Progenitor cell of endocrine pancreas (in vitro differentiated cells): Measurements from ENCODE around the gene DNAJC1. TPM values are rescaled to one million over a fixed set of nuclear protein-coding genes. Genes with fewer than 3 reads are reported as not detected.
A peak's percentile ranks its signal among the peaks of the same experiment; 100 is the strongest.

ENCODE experiments used
- DNase-seq: peaks from one replicate; pipeline ENCODE4 v3.0.0; 2021; ENCODE audit warnings: low spot score; ENCODE audit not compliant: unreplicated experiment
- H3K27ac Mint-ChIP-seq: 2 replicates; pipeline ENCODE4 v1.8.0; 2021; ENCODE audit warnings: mild to moderate bottlenecking, moderate library complexity, mixed read lengths
- H3K27me3 Mint-ChIP-seq: 2 replicates; pipeline ENCODE4 v1.8.0; 2021; ENCODE audit warnings: mixed read lengths
- H3K36me3 Mint-ChIP-seq: 2 replicates; pipeline ENCODE4 v1.8.0; 2022; ENCODE audit warnings: mixed read lengths; ENCODE audit not compliant: insufficient read depth
- H3K4me1 Mint-ChIP-seq: 2 replicates; pipeline ENCODE4 v1.8.0; 2021; ENCODE audit warnings: low read depth, mixed read lengths
- H3K4me3 Mint-ChIP-seq: 2 replicates; pipeline ENCODE4 v1.8.0; 2021; ENCODE audit warnings: low read depth, mild to moderate bottlenecking, moderate library complexity, mixed read lengths
- H3K9me3 Mint-ChIP-seq: 2 replicates; pipeline ENCODE4 v1.8.0; 2021; ENCODE audit warnings: low read depth, mixed read lengths
- total RNA-seq: library from RNA; stranded (reverse); gene quantifications from 2 replicates; pipeline ENCODE4 v1.2.1, GENCODE V29; 2021
- TF ChIP-seq, protein P1 (sequence below): fragments of 200-600 bp; sonication (generic); IDR thresholded peaks from one replicate; pipeline ENCODE4 v1.5.0; 2021; ENCODE audit warnings: antibody characterized with exemption, mild to moderate bottlenecking; ENCODE audit not compliant: unreplicated experiment

The DNAJC1 gene
- total RNA-seq, 1 donor from 2014 or later, result 28.5 TPM

DNA sequence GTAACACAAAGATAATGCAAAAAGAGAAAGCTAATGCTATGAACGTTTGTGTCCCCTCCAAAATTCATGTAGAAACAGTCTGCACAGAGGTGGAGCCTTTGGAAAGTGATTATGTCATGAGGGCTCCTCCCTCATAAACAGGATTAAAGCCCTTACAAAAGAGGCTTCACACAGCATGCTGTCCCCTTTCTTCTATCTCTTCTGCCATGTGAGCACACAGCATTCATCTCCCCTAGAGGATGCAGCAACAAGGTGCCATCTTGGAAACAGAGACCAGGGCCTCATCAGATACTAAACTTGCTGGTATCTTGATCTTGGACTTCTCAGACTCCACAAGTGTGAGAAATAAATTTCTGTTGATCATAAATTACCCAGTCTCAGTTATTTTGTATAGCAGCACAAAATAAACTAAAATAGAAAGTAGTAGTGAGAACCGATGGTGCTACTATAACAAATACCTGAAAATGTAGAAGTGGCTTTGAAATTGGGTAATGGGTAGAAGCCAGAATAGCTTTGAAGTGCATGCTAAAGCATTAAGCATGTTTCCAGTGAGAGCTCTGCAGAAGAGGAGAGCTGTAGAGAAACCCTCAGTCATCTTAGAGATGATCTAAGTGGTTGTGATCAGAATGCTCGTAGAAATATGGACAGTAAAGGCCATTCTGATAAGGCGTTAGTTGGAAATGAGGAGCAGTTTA lies 108.7 kb downstream of the DNAJC1 start:
- no peaks in the 10 kb centered on the region for H3K4me1 Mint-ChIP-seq
- peaks cover 18% of the 10 kb centered on the region for H3K9me3 Mint-ChIP-seq
- H3K27me3 Mint-ChIP-seq, result no peaks in the 10 kb centered on the region
- TF ChIP-seq, protein P1, sequence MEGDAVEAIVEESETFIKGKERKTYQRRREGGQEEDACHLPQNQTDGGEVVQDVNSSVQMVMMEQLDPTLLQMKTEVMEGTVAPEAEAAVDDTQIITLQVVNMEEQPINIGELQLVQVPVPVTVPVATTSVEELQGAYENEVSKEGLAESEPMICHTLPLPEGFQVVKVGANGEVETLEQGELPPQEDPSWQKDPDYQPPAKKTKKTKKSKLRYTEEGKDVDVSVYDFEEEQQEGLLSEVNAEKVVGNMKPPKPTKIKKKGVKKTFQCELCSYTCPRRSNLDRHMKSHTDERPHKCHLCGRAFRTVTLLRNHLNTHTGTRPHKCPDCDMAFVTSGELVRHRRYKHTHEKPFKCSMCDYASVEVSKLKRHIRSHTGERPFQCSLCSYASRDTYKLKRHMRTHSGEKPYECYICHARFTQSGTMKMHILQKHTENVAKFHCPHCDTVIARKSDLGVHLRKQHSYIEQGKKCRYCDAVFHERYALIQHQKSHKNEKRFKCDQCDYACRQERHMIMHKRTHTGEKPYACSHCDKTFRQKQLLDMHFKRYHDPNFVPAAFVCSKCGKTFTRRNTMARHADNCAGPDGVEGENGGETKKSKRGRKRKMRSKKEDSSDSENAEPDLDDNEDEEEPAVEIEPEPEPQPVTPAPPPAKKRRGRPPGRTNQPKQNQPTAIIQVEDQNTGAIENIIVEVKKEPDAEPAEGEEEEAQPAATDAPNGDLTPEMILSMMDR, result no peak
- DNase-seq, result no peak
- H3K27ac Mint-ChIP-seq, result no peak overlapping the region
- no peak overlapping the region for H3K4me3 Mint-ChIP-seq
- peaks cover 19% of the 10 kb centered on the region for H3K36me3 Mint-ChIP-seq

DNA sequence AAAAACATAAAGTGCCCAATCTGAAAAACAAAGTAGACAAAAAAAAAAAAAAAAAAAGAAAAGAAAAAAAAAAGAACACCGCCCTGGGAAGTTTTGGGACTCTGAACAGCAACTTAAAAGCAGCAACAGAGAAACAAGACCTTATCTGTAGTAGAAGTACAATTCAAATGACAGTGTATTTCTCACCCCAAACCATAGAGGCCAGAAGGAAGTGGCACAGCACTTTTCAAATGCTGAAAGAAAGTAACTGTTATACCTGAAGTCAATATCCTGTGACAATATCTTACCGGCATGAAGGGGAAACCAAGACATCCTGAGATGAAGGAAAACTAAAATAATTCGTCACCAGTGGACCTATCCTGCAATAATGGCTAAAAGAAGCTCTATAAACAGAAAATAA lies 112.1 kb downstream of the DNAJC1 start:
- no peak overlapping the region for H3K27ac Mint-ChIP-seq
- peaks cover 36% of the 10 kb centered on the region for H3K9me3 Mint-ChIP-seq
- peaks cover 25% of the 10 kb centered on the region for H3K36me3 Mint-ChIP-seq
- DNase-seq, result no peak
- no peak overlapping the region for H3K4me3 Mint-ChIP-seq
- TF ChIP-seq, protein P1, result no peak
- H3K4me1 Mint-ChIP-seq, result no peaks in the 10 kb centered on the region
- no peaks in the 10 kb centered on the region for H3K27me3 Mint-ChIP-seq

DNA sequence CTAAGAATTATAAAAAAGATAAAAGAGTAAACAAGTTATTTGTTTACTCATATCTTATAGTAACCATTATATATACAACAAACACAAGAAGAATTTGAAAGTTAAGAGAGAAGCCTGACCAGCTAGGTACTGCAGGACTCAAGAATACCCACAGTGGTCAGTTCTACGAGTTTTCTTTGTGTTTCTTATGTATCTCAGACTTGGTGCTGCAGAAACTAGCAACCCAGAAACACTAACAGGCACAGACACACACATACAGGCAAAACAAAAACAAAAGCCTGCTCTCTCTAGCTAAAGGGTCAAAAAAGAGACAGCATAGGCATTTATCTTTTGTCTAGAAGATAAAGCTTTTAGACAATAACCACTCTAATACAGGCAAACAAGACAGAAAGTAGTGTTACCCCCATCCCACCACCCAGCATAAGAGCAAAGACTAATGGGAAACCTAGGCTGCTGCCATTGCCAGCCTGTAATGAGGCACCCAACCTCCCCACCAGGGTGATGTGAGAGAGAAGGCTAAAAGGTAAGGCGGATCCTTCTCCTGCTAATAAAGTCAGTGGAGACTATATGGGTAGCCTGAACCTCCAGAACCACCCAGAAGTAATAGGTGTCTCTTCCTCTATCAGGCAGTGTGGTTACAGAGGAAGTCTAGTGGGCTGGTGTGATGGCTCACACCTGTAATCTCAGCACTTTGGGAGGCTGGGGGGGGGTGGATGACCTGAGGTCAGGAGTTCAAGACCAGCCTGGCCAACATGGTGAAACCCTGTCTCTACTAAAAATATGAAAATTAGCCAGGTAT lies 113.9 kb downstream of the DNAJC1 start:
- Mint-ChIP-seq H3K4me1 (no peaks in the 10 kb centered on the region), H3K4me3 (no peak overlapping the region), H3K36me3 (peaks cover 30% of the 10 kb centered on the region), H3K27me3 (no peaks in the 10 kb centered on the region), H3K9me3 (peaks cover 48% of the 10 kb centered on the region), H3K27ac (peak overlapping the region; percentile 80)
- TF ChIP-seq, protein P1, result no peak
- no peak for DNase-seq

DNA sequence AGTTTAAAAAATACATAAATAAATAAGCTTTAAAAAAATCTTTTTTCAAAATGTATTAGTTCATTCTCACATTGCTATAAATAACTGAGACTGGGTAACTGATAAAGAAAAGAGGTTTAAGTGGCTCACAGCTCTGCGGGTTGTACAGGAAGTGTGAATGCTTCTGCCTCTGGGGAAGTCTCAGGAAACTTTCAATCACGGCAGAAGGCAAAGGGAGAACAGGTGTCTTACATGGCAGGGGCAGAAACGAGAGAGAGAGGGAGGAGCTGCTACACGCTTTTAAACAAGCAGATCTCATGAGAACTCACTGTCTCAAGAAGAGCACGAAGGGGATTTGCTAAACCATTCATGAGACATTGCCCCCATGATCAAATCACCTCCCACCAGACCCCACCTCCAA lies 114.6 kb downstream of the DNAJC1 start:
- TF ChIP-seq, protein P1, result no peak
- Mint-ChIP-seq H3K27me3 (no peaks in the 10 kb centered on the region), H3K9me3 (peaks cover 48% of the 10 kb centered on the region), H3K36me3 (peaks cover 28% of the 10 kb centered on the region), H3K4me3 (no peak overlapping the region), H3K27ac (no peak overlapping the region), H3K4me1 (no peaks in the 10 kb centered on the region)
- no peak for DNase-seq

DNA sequence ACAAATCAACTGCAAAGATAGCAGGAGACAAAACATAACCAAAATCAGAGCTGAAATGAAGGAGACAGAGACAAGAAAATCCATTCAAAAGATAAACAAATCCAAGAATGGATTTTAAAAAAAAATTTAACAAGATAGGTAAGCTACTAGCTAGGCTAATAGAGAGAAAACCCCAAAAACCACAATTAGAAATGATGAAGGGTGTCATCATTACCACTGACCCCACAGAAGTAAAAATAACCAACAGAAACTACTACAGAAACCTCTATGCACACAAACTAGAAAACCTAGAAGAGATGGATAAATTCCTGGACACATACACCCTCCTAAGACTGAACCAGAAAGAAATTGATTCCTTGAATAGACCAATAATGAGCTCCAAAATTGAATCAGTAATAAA lies 117.6 kb downstream of the DNAJC1 start:
- H3K27me3 Mint-ChIP-seq, result no peaks in the 10 kb centered on the region
- no peak overlapping the region for H3K4me3 Mint-ChIP-seq
- no peak for DNase-seq
- H3K36me3 Mint-ChIP-seq, result peaks cover 20% of the 10 kb centered on the region
- no peaks in the 10 kb centered on the region for H3K4me1 Mint-ChIP-seq
- H3K9me3 Mint-ChIP-seq, result peaks cover 30% of the 10 kb centered on the region
- H3K27ac Mint-ChIP-seq, result no peak overlapping the region
- TF ChIP-seq, protein P1, result no peak
